ENCODE measurements around the gene OR51A7.
"Not testable (repeated sequence)": the region's sequence is repeated elsewhere in the genome, so short reads cannot be mapped to it uniquely, and the experiment has no call there.

OR51A7 gene

GRCh38 chr11:4955613-4956012 is 52.0 kb downstream of the OR51A7 start, which contains the start of gene OR51A2:
OR51A2 (minus strand) TSS chr11:4955713; CDS start chr11:4955713, 0 bp downstream.
- not testable (repeated sequence) for DNase-seq (ENCODE audit: low spot score)

DNA sequence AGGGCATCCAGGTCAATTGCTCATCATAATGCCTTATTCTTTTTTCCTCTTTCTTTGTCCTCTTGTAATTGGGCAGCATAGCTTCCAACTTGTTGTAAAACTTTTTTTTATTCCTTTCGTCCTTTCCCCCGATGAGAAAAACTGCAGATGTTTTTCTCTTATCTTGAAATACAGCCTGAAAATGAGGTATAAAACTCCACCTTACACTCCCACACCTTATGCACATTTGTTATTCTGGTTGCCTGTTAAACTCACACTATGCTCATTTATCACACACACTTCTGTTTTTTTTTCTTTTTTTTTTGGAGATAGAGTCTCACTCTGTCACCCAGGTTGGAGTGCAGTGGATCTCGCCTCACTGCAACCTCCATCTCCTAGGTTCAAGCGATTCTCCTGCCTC is 53.8 kb downstream of the OR51A7 start:
- no peak for DNase-seq (ENCODE audit: low spot score)
